Pancreas (tissue), 10 donors: Measurements from ENCODE around the gene ASB3. TPM values are rescaled to one million over a fixed set of nuclear protein-coding genes. Genes with fewer than 3 reads are reported as not detected.

Experiments used
- ATAC-seq, 4 donors: fragments of 200-7000 bp; cut with Tn5 transposase; one replicate each; pipeline versions ENCODE4 v1.8.0 to v1.9.1; 2020; ENCODE audit warnings: mild to moderate bottlenecking in 4 of 4, moderate library complexity in 4 of 4
- DNase-seq, 6 donors: peaks; one replicate each; pipeline ENCODE4 v3.0.0-alpha.2; 2020
- FAIRE-seq: peaks from 2 replicates; lab custom pipeline; 2012; peaks lifted over from hg19 to GRCh38; lab: Jason Lieb, UNC
- H3K27ac ChIP-seq, 4 donors: fragments of 200-600 bp; sonication (generic); 1 replicate in 3 of 4; 2 replicates in 1 of 4; pipeline versions ENCODE4 v1.5.0 to v1.8.0; 2020
- H3K27me3 ChIP-seq, 4 donors: fragments of 200-600 bp; one replicate each; pipeline ENCODE4 v1.8.0; 2021
- H3K36me3 ChIP-seq, 3 donors: fragments of 200-600 bp; sonication (generic) in 1 of 3; one replicate each; pipeline versions ENCODE4 v1.5.0 to v1.8.0; 2020 to 2021
- H3K4me1 ChIP-seq, 3 donors: fragments of 200-600 bp; one replicate each; pipeline ENCODE4 v1.8.0; 2021
- H3K4me3 ChIP-seq, 4 donors: fragments of 200-600 bp; sonication (generic) in 2 of 4; one replicate each; pipeline versions ENCODE4 v1.5.0 to v1.8.0; 2020 to 2021
- H3K9me3 ChIP-seq, 4 donors: fragments of 200-600 bp; one replicate each; pipeline ENCODE4 v1.8.0; 2021
- WGBS, 2 donors: extraction: QIAGEN DNeasy Blood & Tissue Kit; methylation state at CpG; one replicate each; pipeline ENCODE4 v1.1.7; 2013; 5-methylcytosine and 5-hydroxymethylcytosine counted together
- intact Hi-C, 3 donors: fragments of 100-400 bp; cut with DNase I; formaldehyde crosslinking; loops; one replicate each; pipeline versions ENCODE4 v1.11.1 to v1.14.2; 2022
- polyA plus RNA-seq, 2 donors: library from polyadenylated mRNA; stranded (reverse); fragments of 200-250 nt; gene quantifications; one replicate each; pipeline ENCODE4 v1.2.3, GENCODE V29; 2013
- total RNA-seq, 6 donors: library from RNA; stranded (reverse); fragmentation: NEBNext Ultra II Directional in 4 of 6; extraction: Animal tissue kit (Norgen Biotek cat#: 25700) in 4 of 6; gene quantifications; one replicate each; pipeline versions ENCODE4 v1.2.1 to v1.2.4, GENCODE V29; 2021 to 2023
- TF ChIP-seq, protein P1 (sequence below), 4 donors: fragments of 200-600 bp; sonication (generic) in 3 of 4; IDR thresholded peaks; one replicate each; pipeline versions ENCODE4 v1.5.0 to v1.8.0; 2021; ENCODE audit warnings: antibody characterized with exemption in 4 of 4
- donor health status: healthy with polysubstance abuse.
- donor health status: DM: no; HTN: no; CAD: no; lungs with moderate emphysema.
- donor health status: DM: no; HTN: no; CAD: no.
- donor health status: control.
- donor health status: control.
- donor health status: Bipolar disorder and iron deficiency.
- donor health status: DM: yes; HTN: yes; CAD: no.
- donor health status: DM: no; HTN: no; CAD: no.
- donor health status: DM: no; HTN: no; CAD: no.
- donor health status: DM: yes; HTN: yes; CAD: no.

Gene ASB3
- total and polyA plus RNA-seq, 8 donors, result 4.3 to 10.1 (median 7.2) TPM

DNA sequence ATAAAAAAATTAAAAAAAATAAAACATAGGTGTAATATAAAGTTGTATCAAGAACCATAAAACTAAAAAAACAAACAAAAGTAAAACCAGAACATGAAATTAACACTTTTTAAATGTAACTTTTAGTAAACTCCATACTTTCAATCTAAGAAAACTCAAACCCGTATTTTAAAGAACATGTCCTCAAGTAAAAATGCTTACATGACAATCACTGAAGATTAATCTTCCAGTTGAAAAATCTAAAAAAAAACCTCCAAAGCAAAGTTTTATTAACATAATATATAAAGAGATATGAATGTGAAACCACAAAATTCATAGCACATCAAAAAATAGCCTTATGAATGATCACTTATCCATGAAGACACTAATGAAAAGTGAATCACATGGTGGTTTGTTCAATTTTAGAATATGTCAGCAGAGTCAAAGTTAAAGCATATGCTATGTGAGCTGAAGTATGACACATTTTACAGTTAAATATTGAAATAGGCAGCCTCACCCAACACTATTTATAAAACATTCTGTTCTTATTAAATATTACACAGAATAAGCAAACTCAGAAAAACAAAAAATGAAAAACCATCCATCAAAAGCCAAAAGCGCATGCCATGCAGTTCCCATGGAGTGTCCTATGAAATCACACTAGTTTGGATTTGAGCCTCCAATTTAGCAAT is 42.2 kb downstream of the ASB3 start:
- no peaks in the 10 kb centered on the region for H3K27me3 ChIP-seq
- intact Hi-C loops, result no loop called here
- no peak overlapping the region for H3K4me3 ChIP-seq
- DNase-seq (no peak), FAIRE-seq (no peak), ATAC-seq (peak in 3 of 4 donors; percentile 63 to 79 (median 77))
- WGBS, 2 donors, result 76 to 86% methylated on average over 2 of the region's 2 CpGs
- H3K27ac ChIP-seq, result no peak overlapping the region
- TF ChIP-seq, protein P1, sequence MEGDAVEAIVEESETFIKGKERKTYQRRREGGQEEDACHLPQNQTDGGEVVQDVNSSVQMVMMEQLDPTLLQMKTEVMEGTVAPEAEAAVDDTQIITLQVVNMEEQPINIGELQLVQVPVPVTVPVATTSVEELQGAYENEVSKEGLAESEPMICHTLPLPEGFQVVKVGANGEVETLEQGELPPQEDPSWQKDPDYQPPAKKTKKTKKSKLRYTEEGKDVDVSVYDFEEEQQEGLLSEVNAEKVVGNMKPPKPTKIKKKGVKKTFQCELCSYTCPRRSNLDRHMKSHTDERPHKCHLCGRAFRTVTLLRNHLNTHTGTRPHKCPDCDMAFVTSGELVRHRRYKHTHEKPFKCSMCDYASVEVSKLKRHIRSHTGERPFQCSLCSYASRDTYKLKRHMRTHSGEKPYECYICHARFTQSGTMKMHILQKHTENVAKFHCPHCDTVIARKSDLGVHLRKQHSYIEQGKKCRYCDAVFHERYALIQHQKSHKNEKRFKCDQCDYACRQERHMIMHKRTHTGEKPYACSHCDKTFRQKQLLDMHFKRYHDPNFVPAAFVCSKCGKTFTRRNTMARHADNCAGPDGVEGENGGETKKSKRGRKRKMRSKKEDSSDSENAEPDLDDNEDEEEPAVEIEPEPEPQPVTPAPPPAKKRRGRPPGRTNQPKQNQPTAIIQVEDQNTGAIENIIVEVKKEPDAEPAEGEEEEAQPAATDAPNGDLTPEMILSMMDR (IDR thresholded peaks at IDR 0.05), result no peak
- H3K9me3 ChIP-seq, result no peaks in the 10 kb centered on the region
- H3K4me1 ChIP-seq, result peaks cover 0 to 7% (median 0%) of the 10 kb centered on the region in 3 donors
- no peaks in the 10 kb centered on the region for H3K36me3 ChIP-seq

DNA sequence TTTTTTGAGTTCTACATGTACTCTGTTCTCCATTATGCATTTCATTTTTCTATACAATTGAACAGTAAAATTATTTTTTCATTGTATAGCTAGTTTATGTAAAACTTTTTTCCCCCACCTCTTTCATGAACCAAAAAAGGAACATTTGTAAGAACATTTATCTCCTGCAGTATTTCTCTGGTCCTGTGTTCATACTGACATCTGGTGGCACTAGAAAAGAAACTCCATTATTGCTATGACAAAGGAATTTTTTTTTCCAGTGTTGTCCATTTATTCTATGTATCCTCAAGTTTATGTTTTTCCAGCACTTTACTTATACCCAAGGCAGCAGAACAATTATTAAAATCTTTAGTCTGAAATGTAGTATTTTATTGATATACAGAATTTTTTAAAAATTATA is 46.6 kb downstream of the ASB3 start:
- Histone ChIP-seq H3K27ac (no peak overlapping the region), H3K4me3 (no peak overlapping the region), H3K36me3 (no peaks in the 10 kb centered on the region), H3K4me1 (peaks cover 0 to 7% (median 0%) of the 10 kb centered on the region in 3 donors), H3K9me3 (no peaks in the 10 kb centered on the region), H3K27me3 (no peaks in the 10 kb centered on the region)
- FAIRE-seq (peak; percentile 45), DNase-seq (no peak), ATAC-seq (peak in 2 of 4 donors; percentile 55 to 57)
- intact Hi-C loops, result no loop called here
- TF ChIP-seq, protein P1 (IDR thresholded peaks at IDR 0.05), result peak in 1 of 4 donors; percentile 16

DNA sequence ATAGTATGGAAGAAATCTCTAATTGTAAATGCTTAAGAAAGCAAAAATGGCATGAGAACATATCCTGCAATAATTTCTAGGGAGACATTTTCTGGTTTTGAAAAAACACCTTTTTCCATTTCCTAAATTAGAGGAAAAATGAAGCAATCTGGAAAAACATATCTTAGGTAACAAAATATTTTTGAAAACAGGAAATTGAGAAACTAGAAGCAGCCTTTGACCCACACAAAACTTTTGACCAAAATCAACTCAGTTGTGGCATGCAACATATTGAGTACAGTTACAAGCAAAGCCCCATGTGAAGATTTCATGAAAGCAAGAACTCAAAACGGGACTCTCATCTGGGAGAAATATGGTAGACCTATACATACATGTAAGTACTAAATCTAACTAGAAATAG is 47.7 kb downstream of the ASB3 start:
- no peak for DNase-seq
- Histone ChIP-seq H3K4me1 (no peaks in the 10 kb centered on the region), H3K36me3 (no peaks in the 10 kb centered on the region), H3K9me3 (no peaks in the 10 kb centered on the region), H3K27me3 (no peaks in the 10 kb centered on the region), H3K27ac (no peak overlapping the region), H3K4me3 (no peak overlapping the region)
- intact Hi-C loops, result no loop called here
- FAIRE-seq, result no peak
- TF ChIP-seq, protein P1 (IDR thresholded peaks at IDR 0.05), result no peak
- no peak for ATAC-seq
- 79 to 91% methylated on average over 1 of the region's 1 CpG for WGBS, 2 donors

DNA sequence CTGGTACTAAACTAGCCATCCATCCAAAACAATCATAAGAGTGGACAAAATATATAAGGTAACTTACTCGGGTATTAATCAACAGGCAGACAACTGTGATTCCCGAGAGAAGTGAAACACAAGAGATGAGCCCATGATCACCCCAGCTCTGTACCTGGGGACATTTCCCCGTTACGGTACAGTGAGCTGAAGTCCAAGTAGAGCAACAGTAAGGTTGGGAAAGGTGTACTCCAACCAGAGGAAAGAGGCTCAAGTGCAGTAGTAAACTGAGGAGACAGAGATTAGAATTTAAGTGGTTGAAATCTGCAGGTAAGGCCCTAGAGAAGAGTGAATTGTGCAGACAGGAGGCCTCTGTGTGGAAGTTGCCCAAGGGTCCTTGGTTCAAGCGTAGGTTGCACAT is 49.7 kb downstream of the ASB3 start:
- DNase-seq, result no peak
- Histone ChIP-seq H3K27ac (no peak overlapping the region), H3K36me3 (no peaks in the 10 kb centered on the region), H3K27me3 (no peaks in the 10 kb centered on the region), H3K9me3 (no peaks in the 10 kb centered on the region), H3K4me1 (no peaks in the 10 kb centered on the region), H3K4me3 (no peak overlapping the region)
- intact Hi-C loops, result no loop called here
- ATAC-seq, result no peak
- WGBS, 2 donors, result 92 to 93% methylated on average over 5 of the region's 5 CpGs
- FAIRE-seq, result no peak
- TF ChIP-seq, protein P1 (IDR thresholded peaks at IDR 0.05), result no peak

DNA sequence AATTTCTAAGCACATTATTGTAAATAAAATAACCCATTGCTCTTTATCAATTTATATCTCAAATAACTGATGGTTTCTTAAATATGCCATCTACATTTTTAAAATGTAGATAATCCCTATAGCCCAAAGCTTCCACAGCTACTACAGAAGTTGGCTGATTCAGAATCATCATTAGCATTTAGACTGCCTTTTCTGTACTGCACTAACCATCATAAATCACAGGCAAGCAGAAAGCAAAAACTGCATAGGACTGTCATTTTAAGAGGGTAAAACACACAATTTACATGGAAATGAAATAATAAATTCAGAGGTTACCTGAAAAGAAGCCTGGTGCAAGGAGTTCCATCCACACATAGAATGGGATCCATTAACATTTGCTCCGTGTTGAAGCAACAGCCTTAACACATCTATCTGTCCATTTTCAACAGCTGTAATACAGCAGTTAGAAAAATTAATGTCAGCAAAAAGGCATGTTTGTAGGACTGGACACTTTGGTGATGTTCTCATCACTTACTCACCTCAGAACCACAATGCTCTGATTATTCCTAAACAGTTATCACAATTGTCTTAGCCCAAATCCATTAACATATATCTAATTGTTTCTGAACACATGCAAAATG is 57.5 kb downstream of the ASB3 start:
- no peak for FAIRE-seq

More for the DNA sequence above, 57.5 kb downstream of the ASB3 start:
- no peaks in the 10 kb centered on the region for H3K36me3 ChIP-seq
- TF ChIP-seq, protein P1 (IDR thresholded peaks at IDR 0.05), result no peak
- H3K27ac ChIP-seq, result no peak overlapping the region
- H3K4me3 ChIP-seq, result no peak overlapping the region
- intact Hi-C loops, result no loop called here
- WGBS, 2 donors, result 79 to 88% methylated on average over 1 of the region's 1 CpG
- H3K9me3 ChIP-seq, result no peaks in the 10 kb centered on the region
- H3K4me1 ChIP-seq, result no peaks in the 10 kb centered on the region
- ATAC-seq (no peak), DNase-seq (no peak)
- no peaks in the 10 kb centered on the region for H3K27me3 ChIP-seq
